Stomach smooth muscle (tissue), 2 donors: ENCODE results near the gene SHROOM3.

Experiments used
- H3K27ac ChIP-seq: one replicate; pipeline ENCODE4 v1.7.0; 2013; ENCODE audit warnings: mild to moderate bottlenecking, low read length, inconsistent platforms
- H3K27me3 ChIP-seq, 2 donors: one replicate each; pipeline ENCODE4 v1.7.0; 2013; ENCODE audit warnings: low read length in 2 of 2; ENCODE audit not compliant: insufficient read depth in 2 of 2, control insufficient read depth in 1 of 2
- H3K36me3 ChIP-seq, 2 donors: one replicate each; pipeline ENCODE4 v1.7.0; 2013; ENCODE audit warnings: low read length in 2 of 2; ENCODE audit not compliant: control insufficient read depth in 2 of 2, insufficient read depth in 2 of 2
- H3K4me1 ChIP-seq: one replicate; pipeline ENCODE4 v1.7.0; 2013; ENCODE audit warnings: low read length; ENCODE audit not compliant: control insufficient read depth, insufficient read depth
- H3K4me3 ChIP-seq, 2 donors: one replicate each; pipeline ENCODE4 v1.7.0; 2013; ENCODE audit warnings: low read length in 2 of 2
- H3K9ac ChIP-seq, 2 donors: one replicate each; pipeline ENCODE4 v1.7.0; 2013; ENCODE audit warnings: low read length in 2 of 2, mild to moderate bottlenecking in 1 of 2
- H3K9me3 ChIP-seq, 2 donors: one replicate each; pipeline ENCODE4 v1.7.0; 2013; ENCODE audit warnings: low read length in 2 of 2; ENCODE audit not compliant: control insufficient read depth in 2 of 2
- donor health status: healthy.
- donor health status: Pancreatic carcinoma.

Gene SHROOM3

GRCh38 chr4:76515975-76516843 is 81.2 kb downstream of the SHROOM3 start:
- H3K36me3 ChIP-seq = no peaks in the 10 kb centered on the region
- H3K27me3 ChIP-seq = no peaks in the 10 kb centered on the region
- H3K27ac ChIP-seq = no peak overlapping the region
- no peak overlapping the region for H3K9ac ChIP-seq
- H3K4me3 ChIP-seq = no peak overlapping the region
- H3K9me3 ChIP-seq = no peaks in the 10 kb centered on the region
- no peaks in the 10 kb centered on the region for H3K4me1 ChIP-seq

GRCh38 chr4:76518241-76518640 is 83.2 kb downstream of the SHROOM3 start:
- Histone ChIP-seq H3K4me3 (no peak overlapping the region), H3K27me3 (no peaks in the 10 kb centered on the region), H3K4me1 (no peaks in the 10 kb centered on the region), H3K9me3 (peaks cover 0 to 5% of the 10 kb centered on the region in 2 donors), H3K27ac (no peak overlapping the region), H3K36me3 (no peaks in the 10 kb centered on the region), H3K9ac (no peak overlapping the region)

- Histone ChIP-seq H3K9me3 (peaks cover 0 to 5% of the 10 kb centered on the region in 2 donors), H3K27me3 (no peaks in the 10 kb centered on the region), H3K9ac (no peak overlapping the region), H3K27ac (no peak overlapping the region), H3K36me3 (no peaks in the 10 kb centered on the region), H3K4me3 (no peak overlapping the region), H3K4me1 (no peaks in the 10 kb centered on the region)
These were observed 88.6 kb downstream of the SHROOM3 start for GRCh38 chr4:76523593-76523992.

- Histone ChIP-seq H3K27me3 (no peaks in the 10 kb centered on the region), H3K36me3 (no peaks in the 10 kb centered on the region), H3K27ac (no peak overlapping the region), H3K9ac (no peak overlapping the region), H3K9me3 (peaks cover 0 to 5% of the 10 kb centered on the region in 2 donors), H3K4me1 (no peaks in the 10 kb centered on the region), H3K4me3 (no peak overlapping the region)
These were observed 90.7 kb downstream of the SHROOM3 start for GRCh38 chr4:76525751-76526150.

GRCh38 chr4:76526585-76526990 is 91.6 kb downstream of the SHROOM3 start:
- no peaks in the 10 kb centered on the region for H3K36me3 ChIP-seq
- H3K9ac ChIP-seq = no peak overlapping the region
- no peak overlapping the region for H3K27ac ChIP-seq
- no peaks in the 10 kb centered on the region for H3K4me1 ChIP-seq
- H3K4me3 ChIP-seq = no peak overlapping the region
- H3K27me3 ChIP-seq = no peaks in the 10 kb centered on the region
- H3K9me3 ChIP-seq = peaks cover 0 to 1% of the 10 kb centered on the region in 2 donors

- H3K36me3 ChIP-seq = no peaks in the 10 kb centered on the region
- H3K4me3 ChIP-seq = no peak overlapping the region
- H3K27ac ChIP-seq = no peak overlapping the region
- no peaks in the 10 kb centered on the region for H3K9me3 ChIP-seq
- H3K27me3 ChIP-seq = no peaks in the 10 kb centered on the region
- H3K4me1 ChIP-seq = no peaks in the 10 kb centered on the region
- no peak overlapping the region for H3K9ac ChIP-seq
These were observed 92.6 kb downstream of the SHROOM3 start for GRCh38 chr4:76527666-76528065.

DNA sequence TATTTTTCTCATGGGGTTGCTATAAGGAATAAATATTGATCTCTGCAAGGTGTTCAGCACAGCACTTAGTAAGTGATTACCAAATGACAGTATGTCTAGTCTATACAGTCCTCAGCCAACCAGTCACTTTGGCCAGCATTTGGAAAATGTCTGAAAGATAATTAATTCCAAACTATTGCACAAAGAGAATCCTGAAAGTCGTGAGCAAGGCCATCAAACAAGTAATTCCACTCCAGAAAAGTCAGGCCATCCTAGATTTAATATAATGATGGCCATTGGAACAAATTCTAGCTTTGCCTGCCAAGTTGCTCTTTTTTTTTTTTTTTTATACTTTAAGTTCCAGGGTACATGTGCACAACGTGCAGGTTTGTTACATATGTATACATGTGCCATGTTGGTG is 96.6 kb downstream of the SHROOM3 start:
- Histone ChIP-seq H3K9ac (no peak overlapping the region), H3K27ac (no peak overlapping the region), H3K27me3 (no peaks in the 10 kb centered on the region), H3K9me3 (no peaks in the 10 kb centered on the region), H3K4me3 (no peak overlapping the region), H3K4me1 (peaks cover 4% of the 10 kb centered on the region), H3K36me3 (no peaks in the 10 kb centered on the region)

GRCh38 chr4:76532805-76533204 is 97.8 kb downstream of the SHROOM3 start:
- no peak overlapping the region for H3K27ac ChIP-seq
- H3K27me3 ChIP-seq = no peaks in the 10 kb centered on the region
- peaks cover 4% of the 10 kb centered on the region for H3K4me1 ChIP-seq
- H3K9me3 ChIP-seq = no peaks in the 10 kb centered on the region
- H3K36me3 ChIP-seq = no peaks in the 10 kb centered on the region
- no peak overlapping the region for H3K4me3 ChIP-seq
- H3K9ac ChIP-seq = no peak overlapping the region

GRCh38 chr4:76533314-76533713 is 98.3 kb downstream of the SHROOM3 start:
- H3K9ac ChIP-seq = no peak overlapping the region

DNA sequence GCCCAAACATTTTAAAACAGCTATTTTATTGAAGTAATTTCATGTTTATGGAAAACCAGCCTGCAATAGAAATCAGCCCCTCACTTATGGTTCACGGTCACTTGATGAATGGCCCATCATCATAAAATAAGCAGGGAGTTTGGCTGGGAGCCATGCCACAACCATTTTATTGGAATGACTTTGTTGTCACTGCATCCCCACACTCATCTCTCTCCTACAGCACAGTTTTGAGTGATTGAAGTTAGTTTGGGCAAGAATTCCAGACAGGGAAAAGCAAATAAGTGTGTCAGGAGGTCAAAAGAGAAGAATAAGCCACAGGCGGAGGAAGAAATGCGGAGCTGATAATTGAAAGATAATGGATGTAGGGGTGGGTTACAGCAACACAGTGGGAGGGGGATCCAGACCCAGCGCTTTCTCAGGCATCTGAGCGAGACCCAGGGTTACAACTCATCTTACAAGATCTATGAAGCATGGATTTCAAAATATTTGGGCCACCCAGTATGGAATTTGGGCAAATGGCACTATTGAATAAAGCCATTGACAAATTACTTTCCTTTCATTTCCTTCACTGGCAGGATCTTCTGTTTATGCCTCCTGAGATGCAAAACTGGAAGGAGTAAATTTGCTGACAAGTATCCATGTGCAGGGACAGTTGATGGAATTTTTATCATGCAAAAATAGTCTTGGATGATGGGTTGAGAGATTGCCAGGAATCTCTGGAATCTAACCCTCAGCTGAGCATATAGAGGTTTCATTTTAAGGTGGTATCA is 100.8 kb downstream of the SHROOM3 start:
- no peaks in the 10 kb centered on the region for H3K27me3 ChIP-seq
- no peaks in the 10 kb centered on the region for H3K9me3 ChIP-seq
- H3K9ac ChIP-seq = no peak overlapping the region
- H3K27ac ChIP-seq = no peak overlapping the region
- H3K4me3 ChIP-seq = no peak overlapping the region
- H3K36me3 ChIP-seq = no peaks in the 10 kb centered on the region
- H3K4me1 ChIP-seq = peaks cover 4% of the 10 kb centered on the region

More at GRCh38 chr4:76533314-76533713, 98.3 kb downstream of the SHROOM3 start:
- Histone ChIP-seq H3K4me3 (no peak overlapping the region), H3K4me1 (peaks cover 4% of the 10 kb centered on the region), H3K9me3 (no peaks in the 10 kb centered on the region), H3K27me3 (no peaks in the 10 kb centered on the region), H3K27ac (no peak overlapping the region), H3K36me3 (no peaks in the 10 kb centered on the region)

DNA sequence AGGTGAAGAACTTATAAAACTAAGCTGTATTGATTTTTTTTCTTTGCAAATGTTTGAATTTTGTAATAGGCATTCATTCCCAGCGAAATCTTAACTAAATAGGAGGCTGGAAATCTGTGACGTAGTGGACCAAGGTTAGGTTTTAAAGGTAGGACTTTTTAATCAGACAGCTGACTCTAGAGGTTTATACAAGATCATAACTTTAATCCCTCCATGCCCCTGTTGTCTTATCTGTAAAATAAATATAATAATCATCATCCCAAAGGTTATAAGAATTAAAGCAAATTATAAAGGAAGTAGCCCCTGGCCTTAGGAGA is 101.3 kb downstream of the SHROOM3 start:
- H3K36me3 ChIP-seq = no peaks in the 10 kb centered on the region
- H3K4me3 ChIP-seq = no peak overlapping the region
- no peak overlapping the region for H3K9ac ChIP-seq
- no peaks in the 10 kb centered on the region for H3K9me3 ChIP-seq
- no peaks in the 10 kb centered on the region for H3K27me3 ChIP-seq
- H3K27ac ChIP-seq = no peak overlapping the region
- H3K4me1 ChIP-seq = peaks cover 4% of the 10 kb centered on the region
